Brain microvascular endothelial cell (primary cell): ENCODE measurements around the gene DOC2B.
"Not testable (repeated sequence)": the region's sequence is repeated elsewhere in the genome, so short reads cannot be mapped to it uniquely, and the experiment has no call there.

ENCODE experiments used
- DNase-seq: peaks from one replicate; pipeline ENCODE4 v3.0.0-alpha.2; 2020
- H3K27ac ChIP-seq: fragments of 250-450 bp; sonication (Bioruptor Pico); 2 replicates; pipeline ENCODE4 v1.5.1; 2020; ENCODE audit warnings: mild to moderate bottlenecking, moderate library complexity
- H3K27me3 ChIP-seq: fragments of 250-450 bp; sonication (Bioruptor Pico); replicated peaks from 2 replicates; pipeline ENCODE4 v1.5.1; 2020; ENCODE audit warnings: mild to moderate bottlenecking
- H3K36me3 ChIP-seq: fragments of 250-450 bp; sonication (Bioruptor Pico); replicated peaks from 2 replicates; pipeline ENCODE4 v1.5.1; 2020; ENCODE audit warnings: mild to moderate bottlenecking
- H3K4me3 ChIP-seq: 2 replicates; pipeline ENCODE4 v1.5.1; 2011; ENCODE audit warnings: low read depth, mild to moderate bottlenecking, control low read depth, low read length, moderate library complexity
- in situ Hi-C: cut with HindIII; loops from 2 replicates; pipeline ENCODE4 v1.10.0; 2017; ENCODE audit warnings: low sequenced_read_pairs, low pct_ligation_motif_present
- TF ChIP-seq, protein P1 (sequence below): IDR thresholded peaks from 2 replicates; pipeline ENCODE4 v1.5.1; 2011; ENCODE audit warnings: low read depth, mild to moderate bottlenecking, moderate library complexity, low read length, control low read depth, inconsistent platforms; ENCODE audit errors: missing control alignments

Gene DOC2B

DNA sequence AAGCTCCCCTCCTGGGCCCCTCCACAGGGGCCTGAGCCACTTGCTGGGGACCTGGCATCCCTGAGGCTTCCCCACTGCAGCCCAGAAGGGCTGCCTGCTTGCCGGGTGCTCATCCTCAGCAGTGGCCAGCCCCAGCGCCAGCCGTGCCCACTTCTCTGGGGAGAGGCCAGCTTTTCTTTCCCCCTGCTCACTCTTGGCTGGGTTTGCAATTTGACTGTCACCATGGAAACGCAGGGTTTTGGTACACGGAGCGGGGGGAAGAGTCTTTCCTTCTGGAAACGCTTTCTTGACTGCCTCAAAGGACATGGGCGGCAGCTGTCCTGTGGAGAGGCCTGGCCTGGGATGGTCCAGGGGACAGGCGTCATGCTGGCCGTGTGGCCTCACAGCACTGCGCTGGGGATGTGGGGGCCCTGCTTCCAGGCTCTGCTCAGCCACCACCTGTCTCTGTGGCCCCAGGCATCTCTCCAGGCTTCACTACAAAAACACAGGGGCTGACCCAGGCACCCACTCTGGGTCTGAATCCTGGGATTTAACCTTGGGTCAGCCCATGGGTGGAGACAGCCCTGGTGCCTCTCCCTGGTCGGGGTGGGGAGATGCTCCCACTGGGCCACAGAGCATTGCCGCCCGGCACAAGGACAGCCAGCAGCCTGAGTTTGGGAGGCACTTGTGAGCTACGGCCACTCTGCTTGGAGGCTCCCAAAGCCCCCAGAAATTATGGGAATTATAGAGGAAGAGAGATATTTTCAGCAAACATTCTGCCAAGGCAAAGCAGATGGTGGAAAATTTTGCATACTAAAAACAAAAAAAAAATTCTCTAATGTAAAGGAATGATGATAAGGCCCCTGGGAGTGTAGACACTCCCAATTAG lies 45.9 kb upstream of the DOC2B start:
- in situ Hi-C loops = no loop called here
- TF ChIP-seq, protein P1, sequence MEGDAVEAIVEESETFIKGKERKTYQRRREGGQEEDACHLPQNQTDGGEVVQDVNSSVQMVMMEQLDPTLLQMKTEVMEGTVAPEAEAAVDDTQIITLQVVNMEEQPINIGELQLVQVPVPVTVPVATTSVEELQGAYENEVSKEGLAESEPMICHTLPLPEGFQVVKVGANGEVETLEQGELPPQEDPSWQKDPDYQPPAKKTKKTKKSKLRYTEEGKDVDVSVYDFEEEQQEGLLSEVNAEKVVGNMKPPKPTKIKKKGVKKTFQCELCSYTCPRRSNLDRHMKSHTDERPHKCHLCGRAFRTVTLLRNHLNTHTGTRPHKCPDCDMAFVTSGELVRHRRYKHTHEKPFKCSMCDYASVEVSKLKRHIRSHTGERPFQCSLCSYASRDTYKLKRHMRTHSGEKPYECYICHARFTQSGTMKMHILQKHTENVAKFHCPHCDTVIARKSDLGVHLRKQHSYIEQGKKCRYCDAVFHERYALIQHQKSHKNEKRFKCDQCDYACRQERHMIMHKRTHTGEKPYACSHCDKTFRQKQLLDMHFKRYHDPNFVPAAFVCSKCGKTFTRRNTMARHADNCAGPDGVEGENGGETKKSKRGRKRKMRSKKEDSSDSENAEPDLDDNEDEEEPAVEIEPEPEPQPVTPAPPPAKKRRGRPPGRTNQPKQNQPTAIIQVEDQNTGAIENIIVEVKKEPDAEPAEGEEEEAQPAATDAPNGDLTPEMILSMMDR = no peak

DNA sequence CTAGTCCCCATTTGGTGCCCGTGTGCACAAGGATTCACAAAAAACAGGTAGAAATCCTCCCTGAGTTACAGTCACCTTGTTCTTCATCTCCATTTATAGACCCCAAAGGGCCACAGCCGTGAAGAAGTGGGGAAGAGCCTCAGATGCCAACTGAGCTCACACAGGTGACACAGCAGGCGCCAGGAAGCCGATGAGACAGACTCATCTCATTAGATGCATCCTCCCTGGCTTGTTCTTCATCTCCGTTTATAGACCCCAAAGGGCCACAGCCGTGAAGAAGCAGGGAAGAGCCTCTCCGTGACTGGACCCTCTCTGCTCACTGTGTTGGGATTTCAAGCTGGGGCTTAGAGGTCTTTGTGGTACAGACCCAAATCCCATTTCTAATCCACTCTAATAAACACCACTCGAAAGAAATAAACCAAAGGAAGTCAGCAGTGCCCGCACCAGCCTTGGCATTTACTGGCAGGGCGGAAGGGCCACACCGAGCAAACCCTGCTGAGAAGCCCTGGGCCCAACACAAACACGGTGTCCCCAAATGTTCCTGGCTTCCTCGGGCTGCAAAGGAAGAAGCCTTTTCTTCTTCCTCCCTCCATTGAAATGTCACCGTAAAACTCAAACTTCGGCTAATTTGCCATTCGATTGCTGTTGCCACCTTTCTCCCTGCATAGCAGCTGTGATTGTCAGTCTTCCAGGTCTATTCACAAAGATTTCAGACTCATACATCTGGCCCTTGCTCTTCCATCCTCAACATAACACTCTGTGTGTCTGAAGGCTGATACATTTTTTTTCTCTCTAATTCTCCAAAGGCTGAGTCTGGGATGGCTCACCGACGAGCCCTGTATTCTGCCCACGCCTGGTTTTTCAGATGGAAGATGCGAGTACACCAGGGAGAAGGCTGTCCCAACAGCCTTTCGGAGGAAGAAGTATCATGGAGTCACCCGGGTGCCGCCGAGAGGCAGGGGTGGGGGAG lies 44.9 kb upstream of the DOC2B start:
- Histone ChIP-seq H3K27ac (no peak overlapping the region), H3K27me3 (no peaks in the 10 kb centered on the region), H3K36me3 (no peaks in the 10 kb centered on the region), H3K4me3 (no peak overlapping the region)
- in situ Hi-C loops = no loop called here
- no peak for DNase-seq
- TF ChIP-seq, protein P1 = no peak

More for the DNA sequence above, 45.9 kb upstream of the DOC2B start:
- no peaks in the 10 kb centered on the region for H3K36me3 ChIP-seq
- no peaks in the 10 kb centered on the region for H3K27me3 ChIP-seq
- no peak overlapping the region for H3K4me3 ChIP-seq
- DNase-seq = no peak
- H3K27ac ChIP-seq = no peak overlapping the region

DNA sequence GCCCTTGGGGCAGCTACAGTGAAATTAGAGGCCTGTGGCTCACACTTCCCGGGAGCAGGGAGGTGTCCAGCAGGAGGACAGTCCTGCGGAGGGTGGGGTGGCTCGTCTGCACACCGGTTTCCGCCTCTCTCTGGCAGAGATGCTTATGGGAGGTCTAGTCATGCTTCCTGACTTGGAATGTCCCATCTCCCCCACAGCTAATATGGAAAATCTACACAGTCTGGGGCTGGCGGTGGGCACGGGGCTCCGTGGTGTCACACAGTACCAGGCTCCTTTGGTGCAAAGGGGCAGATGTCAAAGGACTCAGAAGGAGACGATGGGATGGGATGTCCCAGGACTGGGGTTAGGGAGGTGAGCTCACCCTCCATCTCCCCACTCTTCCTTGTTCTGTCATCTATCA lies 44.1 kb upstream of the DOC2B start:
- no peak overlapping the region for H3K27ac ChIP-seq
- TF ChIP-seq, protein P1 = no peak
- in situ Hi-C loops = no loop called here
- no peak for DNase-seq
- H3K27me3 ChIP-seq = no peaks in the 10 kb centered on the region
- H3K4me3 ChIP-seq = no peak overlapping the region
- no peaks in the 10 kb centered on the region for H3K36me3 ChIP-seq

DNA sequence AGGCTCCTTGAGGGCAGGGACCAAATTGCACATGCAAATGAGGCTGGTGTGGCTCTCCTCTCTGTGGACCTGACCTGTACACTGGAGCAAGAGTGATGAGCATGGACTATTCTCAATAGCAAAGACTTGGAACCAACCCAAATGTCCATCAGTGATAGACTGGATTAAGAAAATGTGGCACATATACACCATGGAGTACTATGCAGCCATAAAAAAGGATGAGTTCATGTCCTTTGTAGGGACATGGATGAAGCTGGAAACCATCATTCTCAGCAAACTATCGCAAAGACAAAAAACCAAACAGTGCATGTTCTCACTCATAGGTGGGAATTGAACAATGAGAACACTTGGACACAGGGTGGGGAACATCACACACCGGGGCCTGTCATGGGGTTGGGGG lies 43.1 kb upstream of the DOC2B start:
- in situ Hi-C loops, H3K4me3 ChIP-seq: not testable (repeated sequence)

DNA sequence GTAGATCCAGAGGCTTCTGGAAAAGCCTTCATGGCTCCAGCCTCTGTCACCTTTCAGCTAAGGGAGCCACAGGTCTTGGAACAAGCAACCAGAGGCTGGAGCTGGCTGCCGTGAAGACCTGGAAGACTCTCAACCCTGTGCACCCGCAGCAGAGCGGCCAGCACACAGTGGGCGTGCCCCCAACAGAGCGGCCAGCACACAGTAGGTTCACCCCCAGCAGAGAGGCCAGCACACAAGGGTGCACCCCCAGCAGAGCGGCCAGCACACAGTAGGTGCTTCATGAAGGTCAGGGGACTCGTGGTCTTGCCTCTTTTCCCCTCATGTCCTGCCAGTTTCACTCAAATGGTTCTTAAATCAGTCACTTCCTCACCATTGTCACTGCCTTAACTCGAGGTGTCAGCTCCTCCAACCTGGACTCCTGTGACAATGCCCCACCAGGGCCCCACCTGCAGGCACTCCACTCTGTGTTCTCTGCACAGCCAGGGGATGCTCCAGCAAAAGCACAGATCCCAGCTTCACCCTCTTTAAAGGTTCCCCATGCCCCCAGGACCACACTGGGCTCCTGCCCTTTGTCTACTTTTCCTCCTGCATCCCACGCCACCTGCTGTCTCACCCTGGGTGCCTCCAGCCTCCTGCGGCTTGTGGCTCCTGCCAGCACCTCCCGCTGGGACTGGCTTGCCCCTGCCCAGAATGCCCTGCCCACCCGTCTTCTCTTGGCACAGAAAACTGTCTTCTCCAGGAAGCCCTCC lies 42.4 kb upstream of the DOC2B start:
- TF ChIP-seq, protein P1 = no peak
- Histone ChIP-seq H3K27me3 (no peaks in the 10 kb centered on the region), H3K4me3 (no peak overlapping the region), H3K27ac (no peak overlapping the region), H3K36me3 (no peaks in the 10 kb centered on the region)
- no peak for DNase-seq
- in situ Hi-C loops = no loop called here

More for the DNA sequence above, 43.1 kb upstream of the DOC2B start:
- not testable (repeated sequence) for DNase-seq, H3K27me3 ChIP-seq, H3K27ac ChIP-seq, H3K36me3 ChIP-seq

DNA sequence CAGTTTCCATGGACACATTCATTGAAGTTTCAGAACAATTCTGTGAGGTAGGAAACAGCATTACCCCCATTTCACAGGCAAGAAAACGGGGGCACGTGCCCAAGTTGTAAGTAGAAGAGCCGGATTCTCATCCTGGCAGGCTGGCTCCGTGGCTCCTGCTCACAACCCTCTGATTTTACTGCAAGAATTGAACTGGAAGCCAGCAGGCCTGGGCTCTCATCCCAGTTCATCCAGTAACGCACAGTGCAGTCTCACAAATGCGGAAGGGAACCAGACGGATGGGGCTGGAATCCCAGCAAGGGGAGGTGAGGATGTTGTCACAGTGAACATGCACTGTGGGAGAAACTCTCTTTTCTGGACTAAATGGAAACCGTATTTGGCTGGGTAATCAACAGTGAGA lies 40.7 kb upstream of the DOC2B start:
- Histone ChIP-seq H3K27me3 (no peaks in the 10 kb centered on the region), H3K4me3 (no peak overlapping the region), H3K36me3 (no peaks in the 10 kb centered on the region), H3K27ac (no peak overlapping the region)
- in situ Hi-C loops = no loop called here
- DNase-seq = no peak
- TF ChIP-seq, protein P1 = no peak
